Activated naive CD8-positive, alpha-beta T cell treated with anti-CD3 and anti-CD28 coated beads, Interleukin-2, amount 10 ng/mL, durations not matched to agents 7 days and 5 days (primary cell): ENCODE data around the gene OCIAD1. TPM values are rescaled to one million over a fixed set of nuclear protein-coding genes. Genes with fewer than 3 reads are reported as not detected.
"Not testable (repeated sequence)": the region's sequence is repeated elsewhere in the genome, so short reads cannot be mapped to it uniquely, and the experiment has no call there.

Experiments
- ATAC-seq: fragments of 150-1000 bp; cut with Tn5 transposase; one replicate; pipeline ENCODE4 v1.10.0; 2021; ENCODE audit warnings: low read depth, moderate library complexity
- POLR2A ChIA-PET: fragments of 350-600 bp; sonication (Branson Sonifier 250); formaldehyde crosslinking; loops from one replicate; lab custom pipeline; 2021; ENCODE audit warnings: antibody characterized with exemption; lab: Charles Lee
- DNase-seq: peaks from one replicate; pipeline ENCODE4 v3.0.0; 2021
- H3K27ac Mint-ChIP-seq: one replicate; pipeline ENCODE4 v1.8.0; 2022; ENCODE audit warnings: mild to moderate bottlenecking, mixed read lengths
- H3K27me3 Mint-ChIP-seq: one replicate; pipeline ENCODE4 v1.8.0; 2022; ENCODE audit warnings: mild to moderate bottlenecking, moderate library complexity, mixed read lengths
- H3K36me3 Mint-ChIP-seq: one replicate; pipeline ENCODE4 v1.8.0; 2021; ENCODE audit warnings: mild to moderate bottlenecking, mixed read lengths
- H3K4me1 Mint-ChIP-seq: one replicate; pipeline ENCODE4 v1.8.0; 2021; ENCODE audit warnings: mixed read lengths
- H3K4me3 Mint-ChIP-seq: one replicate; pipeline ENCODE4 v1.8.0; 2022; ENCODE audit warnings: mild to moderate bottlenecking, moderate library complexity, mixed read lengths
- H3K9me3 Mint-ChIP-seq: one replicate; pipeline ENCODE4 v1.8.0; 2021; ENCODE audit warnings: mixed read lengths
- total RNA-seq, 2 experiments: library from RNA; stranded (reverse); gene quantifications; one replicate each; pipeline ENCODE4 v1.2.3, GENCODE V29; 2021

OCIAD1 gene
- total RNA-seq, 2 experiments from 2014 or later = 104 to 107 TPM

- peaks cover 1% of the 10 kb centered on the region for H3K4me1 Mint-ChIP-seq
- DNase-seq = no peak
- H3K4me3 Mint-ChIP-seq = no peak overlapping the region
- no peak overlapping the region for H3K27ac Mint-ChIP-seq
- no peak for ATAC-seq
- POLR2A ChIA-PET = no interaction called here
- H3K36me3 Mint-ChIP-seq = peaks cover 6% of the 10 kb centered on the region
- peaks cover 1% of the 10 kb centered on the region for H3K9me3 Mint-ChIP-seq
- H3K27me3 Mint-ChIP-seq = no peaks in the 10 kb centered on the region
Observed at GRCh38 chr4:48879561-48880442, 48.9 kb downstream of the OCIAD1 start.

- DNase-seq, H3K9me3 Mint-ChIP-seq, H3K4me1 Mint-ChIP-seq, H3K36me3 Mint-ChIP-seq, H3K27me3 Mint-ChIP-seq, POLR2A ChIA-PET, ATAC-seq, H3K4me3 Mint-ChIP-seq, H3K27ac Mint-ChIP-seq: not testable (repeated sequence)
Observed at GRCh38 chr4:48881646-48882045, 50.8 kb downstream of the OCIAD1 start.

- DNase-seq, POLR2A ChIA-PET, H3K27ac Mint-ChIP-seq, H3K4me3 Mint-ChIP-seq, ATAC-seq, H3K27me3 Mint-ChIP-seq, H3K4me1 Mint-ChIP-seq: not testable (repeated sequence)
- Mint-ChIP-seq H3K36me3 (peaks cover 60% of the 10 kb centered on the region), H3K9me3 (peaks cover 14% of the 10 kb centered on the region)
Observed at GRCh38 chr4:48889750-48890149, 58.9 kb downstream of the OCIAD1 start.

- ATAC-seq = no peak
- DNase-seq = no peak
- H3K27me3 Mint-ChIP-seq = no peaks in the 10 kb centered on the region
- POLR2A ChIA-PET = no interaction called here
- H3K27ac Mint-ChIP-seq = no peak overlapping the region
- H3K4me3 Mint-ChIP-seq = no peak overlapping the region
- no peaks in the 10 kb centered on the region for H3K4me1 Mint-ChIP-seq
- peaks cover 14% of the 10 kb centered on the region for H3K9me3 Mint-ChIP-seq
- H3K36me3 Mint-ChIP-seq = peaks cover 71% of the 10 kb centered on the region
Observed at GRCh38 chr4:48891028-48891619, 60.2 kb downstream of the OCIAD1 start.

GRCh38 chr4:48896845-48897244 lies 66.0 kb downstream of the OCIAD1 start:
- DNase-seq (no peak), ATAC-seq (no peak)
- Mint-ChIP-seq H3K36me3 (peaks cover 59% of the 10 kb centered on the region), H3K9me3 (no peaks in the 10 kb centered on the region), H3K27me3 (no peaks in the 10 kb centered on the region), H3K4me3 (no peak overlapping the region), H3K27ac (no peak overlapping the region), H3K4me1 (peaks cover 18% of the 10 kb centered on the region)
- POLR2A ChIA-PET = no interaction called here

- H3K27ac Mint-ChIP-seq = peak overlapping the region; percentile 41
- H3K4me1 Mint-ChIP-seq = peaks cover 21% of the 10 kb centered on the region
- peak overlapping the region; percentile 28 for H3K4me3 Mint-ChIP-seq
- no peaks in the 10 kb centered on the region for H3K27me3 Mint-ChIP-seq
- POLR2A ChIA-PET = no interaction called here
- H3K36me3 Mint-ChIP-seq = peaks cover 56% of the 10 kb centered on the region
- DNase-seq (no peak), ATAC-seq (peak; percentile 45)
- no peaks in the 10 kb centered on the region for H3K9me3 Mint-ChIP-seq
Observed at GRCh38 chr4:48898733-48899431, 68.0 kb downstream of the OCIAD1 start.

GRCh38 chr4:48899432-48899749 lies 68.5 kb downstream of the OCIAD1 start:
- DNase-seq = no peak
- Mint-ChIP-seq H3K27me3 (no peaks in the 10 kb centered on the region), H3K9me3 (no peaks in the 10 kb centered on the region), H3K36me3 (peaks cover 53% of the 10 kb centered on the region), H3K4me3 (peak overlapping the region; percentile 28), H3K4me1 (peaks cover 24% of the 10 kb centered on the region), H3K27ac (peak overlapping the region; percentile 41)
- no peak for ATAC-seq
- POLR2A ChIA-PET = no interaction called here

- H3K27me3 Mint-ChIP-seq = no peaks in the 10 kb centered on the region
- H3K27ac Mint-ChIP-seq = peak overlapping the region; percentile 0
- H3K4me1 Mint-ChIP-seq = peaks cover 29% of the 10 kb centered on the region
- H3K36me3 Mint-ChIP-seq = peaks cover 54% of the 10 kb centered on the region
- POLR2A ChIA-PET = no interaction called here
- no peak for DNase-seq
- peak overlapping the region; percentile 28 for H3K4me3 Mint-ChIP-seq
- no peak for ATAC-seq
- no peaks in the 10 kb centered on the region for H3K9me3 Mint-ChIP-seq
Observed at GRCh38 chr4:48899950-48900349, 69.1 kb downstream of the OCIAD1 start.

GRCh38 chr4:48901196-48901595 lies 70.3 kb downstream of the OCIAD1 start:
- ATAC-seq (no peak), DNase-seq (no peak)
- H3K27me3 Mint-ChIP-seq = no peaks in the 10 kb centered on the region
- H3K36me3 Mint-ChIP-seq = peaks cover 47% of the 10 kb centered on the region
- no peak overlapping the region for H3K27ac Mint-ChIP-seq
- POLR2A ChIA-PET = interaction anchor here (1.0 kb wide), 1 partner anchor 33 kb away, joined by 3 read pairs; no protein-coding TSS in a partner anchor
- H3K4me1 Mint-ChIP-seq = peaks cover 38% of the 10 kb centered on the region
- H3K9me3 Mint-ChIP-seq = no peaks in the 10 kb centered on the region
- no peak overlapping the region for H3K4me3 Mint-ChIP-seq

GRCh38 chr4:48902266-48902665 lies 71.4 kb downstream of the OCIAD1 start:
- POLR2A ChIA-PET = no interaction called here
- H3K27me3 Mint-ChIP-seq = no peaks in the 10 kb centered on the region
- DNase-seq (no peak), ATAC-seq (no peak)
- H3K27ac Mint-ChIP-seq = no peak overlapping the region
- H3K36me3 Mint-ChIP-seq = peaks cover 44% of the 10 kb centered on the region
- H3K9me3 Mint-ChIP-seq = no peaks in the 10 kb centered on the region
- H3K4me3 Mint-ChIP-seq = no peak overlapping the region
- H3K4me1 Mint-ChIP-seq = peaks cover 44% of the 10 kb centered on the region

- peaks cover 34% of the 10 kb centered on the region for H3K36me3 Mint-ChIP-seq
- DNase-seq (no peak), ATAC-seq (no peak)
- H3K4me3 Mint-ChIP-seq = no peak overlapping the region
- H3K27me3 Mint-ChIP-seq = no peaks in the 10 kb centered on the region
- H3K9me3 Mint-ChIP-seq = no peaks in the 10 kb centered on the region
- H3K4me1 Mint-ChIP-seq = peaks cover 38% of the 10 kb centered on the region
- POLR2A ChIA-PET = no interaction called here
- H3K27ac Mint-ChIP-seq = no peak overlapping the region
Observed at GRCh38 chr4:48904101-48904500, 73.2 kb downstream of the OCIAD1 start.

- peak overlapping the region; percentile 84 for H3K4me3 Mint-ChIP-seq
- ATAC-seq (no peak), DNase-seq (no peak)
- H3K9me3 Mint-ChIP-seq = no peaks in the 10 kb centered on the region
- POLR2A ChIA-PET = interaction anchor here (0.6 to 3.3 kb wide), 2 partner anchors 125 to 693 kb away, joined by 3 to 18 read pairs; partner anchors contain the start of gene FRYL
- H3K27ac Mint-ChIP-seq = peak overlapping the region; percentile 78
- peaks cover 33% of the 10 kb centered on the region for H3K4me1 Mint-ChIP-seq
- no peaks in the 10 kb centered on the region for H3K27me3 Mint-ChIP-seq
- H3K36me3 Mint-ChIP-seq = peaks cover 29% of the 10 kb centered on the region
Observed at GRCh38 chr4:48904541-48905142, 73.8 kb downstream of the OCIAD1 start.

GRCh38 chr4:48905363-48906015 lies 74.6 kb downstream of the OCIAD1 start:
- DNase-seq = no peak

More at GRCh38 chr4:48905363-48906015, 74.6 kb downstream of the OCIAD1 start:
- peak overlapping the region; percentile 78 for H3K27ac Mint-ChIP-seq
- H3K27me3 Mint-ChIP-seq = no peaks in the 10 kb centered on the region
- peak overlapping the region; percentile 84 for H3K4me3 Mint-ChIP-seq
- H3K36me3 Mint-ChIP-seq = peaks cover 25% of the 10 kb centered on the region
- H3K9me3 Mint-ChIP-seq = no peaks in the 10 kb centered on the region
- no peak for ATAC-seq
- H3K4me1 Mint-ChIP-seq = peaks cover 29% of the 10 kb centered on the region
- POLR2A ChIA-PET = interaction anchor here (0.6 to 3.3 kb wide), 3 partner anchors 74 to 694 kb away, joined by 3 to 18 read pairs (median 7); partner anchors contain the start of gene FRYL
